ENCODE results near the gene KIF1B.

- TF ChIP-seq CTCF (IDR thresholded peaks at IDR 0.05; ENCODE audit: insufficient read depth, low read length, poor library complexity, severe bottlenecking) = no peak
- TF ChIP-seq EZH2phosphoT487 (conservative IDR thresholded peaks at IDR 0.05; ENCODE audit: low read length) = no peak
Observed at GRCh38 chr1:10185759-10186158, 24.6 kb upstream of the KIF1B start.
